Ascending aorta (tissue), 2 donors: ENCODE data around the gene GFPT1. TPM values are rescaled to one million over a fixed set of nuclear protein-coding genes. Genes with fewer than 3 reads are reported as not detected.

Experiments used
- DNase-seq, 2 donors: peaks; one replicate each; pipeline ENCODE4 v3.0.0-alpha.2; 2019; ENCODE audit warnings: low spot score in 2 of 2
- H3K27ac ChIP-seq, 2 donors: fragments of 200-600 bp; sonication (generic); one replicate each; pipeline ENCODE4 v1.5.1; 2016 to 2017; ENCODE audit warnings: mild to moderate bottlenecking in 1 of 2
- H3K27me3 ChIP-seq: fragments of 200-600 bp; sonication (generic); one replicate; pipeline ENCODE4 v1.5.1; 2017
- H3K36me3 ChIP-seq, 2 donors: fragments of 200-600 bp; sonication (generic); one replicate each; pipeline ENCODE4 v1.5.1; 2016
- H3K4me1 ChIP-seq, 2 donors: fragments of 200-600 bp; sonication (generic); one replicate each; pipeline ENCODE4 v1.5.1; 2016 to 2017; ENCODE audit warnings: mild to moderate bottlenecking in 1 of 2
- H3K4me3 ChIP-seq, 2 donors: fragments of 200-600 bp; sonication (generic); one replicate each; pipeline ENCODE4 v1.5.1; 2016 to 2017; ENCODE audit warnings: mild to moderate bottlenecking in 1 of 2
- H3K9me3 ChIP-seq, 2 donors: fragments of 200-600 bp; sonication (generic); one replicate each; pipeline ENCODE4 v1.5.1; 2016
- intact Hi-C: fragments of 100-400 bp; cut with DNase I; formaldehyde crosslinking; loops from one replicate; pipeline ENCODE4 v1.15.1; 2023
- total RNA-seq: library from RNA; depleted of rRNA; stranded (reverse); fragments of >200 nt; gene quantifications from one replicate; pipeline ENCODE4 v1.1.0, GENCODE V29; 2016
- TF ChIP-seq, protein P1 (sequence below), 3 experiments: fragments of 200-600 bp in 2 of 3; fragments of 450-650 bp in 1 of 3; sonication (generic) in 2 of 3; IDR thresholded peaks; one replicate each; pipeline ENCODE4 v1.5.1; 2016 to 2019; ENCODE audit warnings: antibody characterized with exemption in 3 of 3, mild to moderate bottlenecking in 1 of 3, moderate library complexity in 1 of 3

GFPT1 gene
- total RNA-seq, 1 donor from 2014 or later: 25.7 TPM

DNA sequence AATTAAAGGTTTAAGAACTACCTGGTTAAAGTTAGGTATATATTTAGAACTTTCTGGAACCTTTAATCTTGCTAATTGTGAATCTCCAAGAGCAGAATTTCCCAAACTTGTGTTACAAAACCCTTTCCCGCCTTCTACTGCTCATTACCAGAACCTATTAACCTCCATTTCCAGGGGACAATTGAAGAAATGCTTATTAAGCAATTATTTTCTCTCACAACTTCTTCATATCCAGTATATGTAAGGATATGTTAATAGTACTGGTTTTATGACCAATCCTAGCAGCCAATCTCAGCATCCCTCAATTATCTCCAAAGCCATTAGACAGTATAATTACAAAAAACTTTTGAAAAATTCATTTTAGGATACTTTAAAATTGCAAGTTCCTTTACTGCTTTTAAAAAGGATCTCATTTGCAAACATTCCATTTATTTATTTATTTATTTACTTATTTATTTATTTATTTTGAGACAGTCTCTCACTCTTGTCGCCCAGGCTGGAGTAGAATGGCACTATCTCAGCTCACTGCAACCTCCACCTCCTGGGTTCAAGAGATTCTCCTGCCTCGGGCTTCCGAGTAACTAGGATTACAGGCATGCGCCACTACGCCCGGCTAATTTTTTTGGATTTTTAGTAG lies 3.7 kb downstream of the GFPT1 start:
- no peaks in the 10 kb centered on the region for H3K27me3 ChIP-seq
- H3K4me1 ChIP-seq: peaks cover 4 to 5% of the 10 kb centered on the region in 2 donors
- TF ChIP-seq, protein P1, sequence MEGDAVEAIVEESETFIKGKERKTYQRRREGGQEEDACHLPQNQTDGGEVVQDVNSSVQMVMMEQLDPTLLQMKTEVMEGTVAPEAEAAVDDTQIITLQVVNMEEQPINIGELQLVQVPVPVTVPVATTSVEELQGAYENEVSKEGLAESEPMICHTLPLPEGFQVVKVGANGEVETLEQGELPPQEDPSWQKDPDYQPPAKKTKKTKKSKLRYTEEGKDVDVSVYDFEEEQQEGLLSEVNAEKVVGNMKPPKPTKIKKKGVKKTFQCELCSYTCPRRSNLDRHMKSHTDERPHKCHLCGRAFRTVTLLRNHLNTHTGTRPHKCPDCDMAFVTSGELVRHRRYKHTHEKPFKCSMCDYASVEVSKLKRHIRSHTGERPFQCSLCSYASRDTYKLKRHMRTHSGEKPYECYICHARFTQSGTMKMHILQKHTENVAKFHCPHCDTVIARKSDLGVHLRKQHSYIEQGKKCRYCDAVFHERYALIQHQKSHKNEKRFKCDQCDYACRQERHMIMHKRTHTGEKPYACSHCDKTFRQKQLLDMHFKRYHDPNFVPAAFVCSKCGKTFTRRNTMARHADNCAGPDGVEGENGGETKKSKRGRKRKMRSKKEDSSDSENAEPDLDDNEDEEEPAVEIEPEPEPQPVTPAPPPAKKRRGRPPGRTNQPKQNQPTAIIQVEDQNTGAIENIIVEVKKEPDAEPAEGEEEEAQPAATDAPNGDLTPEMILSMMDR (IDR thresholded peaks at IDR 0.05): no peak
- intact Hi-C loops: no loop called here
- no peaks in the 10 kb centered on the region for H3K9me3 ChIP-seq
- peak overlapping the region in 1 of 2 donors; percentile 82 for H3K4me3 ChIP-seq
- H3K36me3 ChIP-seq: no peaks in the 10 kb centered on the region
- no peak for DNase-seq
- H3K27ac ChIP-seq: peak overlapping the region in 1 of 2 donors; percentile 5

GRCh38 chr2:69382547-69382946 lies 4.5 kb downstream of the GFPT1 start:
- DNase-seq: no peak
- TF ChIP-seq, protein P1 (IDR thresholded peaks at IDR 0.05): no peak
- H3K9me3 ChIP-seq: no peaks in the 10 kb centered on the region
- H3K4me1 ChIP-seq: peaks cover 2 to 4% of the 10 kb centered on the region in 2 donors
- H3K27ac ChIP-seq: no peak overlapping the region
- no peak overlapping the region for H3K4me3 ChIP-seq
- intact Hi-C loops: no loop called here
- no peaks in the 10 kb centered on the region for H3K27me3 ChIP-seq
- H3K36me3 ChIP-seq: no peaks in the 10 kb centered on the region

DNA sequence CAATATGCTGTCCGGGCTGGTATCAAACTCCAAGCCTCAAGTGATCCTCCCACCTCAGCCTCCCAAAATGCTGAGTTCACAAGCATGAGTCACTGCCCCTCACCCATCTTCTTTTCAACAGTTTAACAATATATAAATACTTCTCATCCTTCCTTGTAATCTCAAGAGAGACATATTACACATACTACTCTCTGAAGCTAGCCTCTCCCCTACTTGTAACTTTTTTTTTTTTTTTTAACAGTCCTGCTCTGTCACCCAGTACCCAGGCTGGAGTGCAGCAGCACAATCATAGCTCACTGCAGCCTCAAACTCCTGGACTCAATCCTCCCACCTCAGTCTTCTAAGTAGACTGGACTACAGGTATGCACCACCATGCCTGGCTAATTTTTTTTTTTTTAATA lies 5.7 kb downstream of the GFPT1 start:
- intact Hi-C loops: no loop called here
- DNase-seq: no peak
- Histone ChIP-seq H3K9me3 (no peaks in the 10 kb centered on the region), H3K27ac (peak overlapping the region in 1 of 2 donors; percentile 28), H3K4me1 (peaks cover 2 to 4% of the 10 kb centered on the region in 2 donors), H3K36me3 (no peaks in the 10 kb centered on the region), H3K27me3 (no peaks in the 10 kb centered on the region), H3K4me3 (no peak overlapping the region)
- TF ChIP-seq, protein P1 (IDR thresholded peaks at IDR 0.05): no peak

- peaks cover under 1 to 2% of the 10 kb centered on the region in 2 donors for H3K4me1 ChIP-seq
- H3K27ac ChIP-seq: peak overlapping the region in 1 of 2 donors; percentile 32
- no peaks in the 10 kb centered on the region for H3K36me3 ChIP-seq
- H3K4me3 ChIP-seq: no peak overlapping the region
- no peak for DNase-seq
- H3K9me3 ChIP-seq: no peaks in the 10 kb centered on the region
- H3K27me3 ChIP-seq: no peaks in the 10 kb centered on the region
- TF ChIP-seq, protein P1 (IDR thresholded peaks at IDR 0.05): no peak
- intact Hi-C loops: no loop called here
These were observed 6.7 kb downstream of the GFPT1 start for GRCh38 chr2:69380072-69380917.

GRCh38 chr2:69376403-69376802 lies 10.6 kb downstream of the GFPT1 start:
- intact Hi-C loops: loop anchor here (10.0 kb wide), 1 partner anchor 138 kb away; no protein-coding TSS in a partner anchor
- no peak overlapping the region for H3K4me3 ChIP-seq
- TF ChIP-seq, protein P1 (IDR thresholded peaks at IDR 0.05): no peak
- H3K27ac ChIP-seq: no peak overlapping the region
- H3K9me3 ChIP-seq: no peaks in the 10 kb centered on the region
- peaks cover 15 to 23% of the 10 kb centered on the region in 2 donors for H3K36me3 ChIP-seq
- H3K4me1 ChIP-seq: peaks cover 0 to 2% of the 10 kb centered on the region in 2 donors
- DNase-seq: no peak
- no peaks in the 10 kb centered on the region for H3K27me3 ChIP-seq
